Omental fat pad (tissue), 4 donors: ENCODE measurements around the gene PCF11. TPM values are rescaled to one million over a fixed set of nuclear protein-coding genes. Genes with fewer than 3 reads are reported as not detected.
"Not testable (repeated sequence)": the region's sequence is repeated elsewhere in the genome, so short reads cannot be mapped to it uniquely, and the experiment has no call there.

Source experiments
- ATAC-seq: fragments of 150-250 bp; one replicate; pipeline ENCODE4 v1.9.1; 2016; ENCODE audit warnings: mild to moderate bottlenecking, moderate library complexity; ENCODE audit not compliant: low FRiP score
- DNase-seq: peaks from one replicate; pipeline ENCODE4 v3.0.0-alpha.2; 2019; ENCODE audit warnings: low spot score
- CTCF ChIP-seq, 3 donors: fragments of 450-650 bp; IDR thresholded peaks; one replicate each; pipeline ENCODE4 v1.5.1; 2016 to 2017; ENCODE audit warnings: antibody characterized with exemption in 3 of 3, mild to moderate bottlenecking in 3 of 3, moderate library complexity in 2 of 3
- total RNA-seq, 4 donors: library from RNA; depleted of rRNA; stranded (reverse); fragments of >200 nt; gene quantifications; one replicate each; pipeline ENCODE4 v1.1.0, GENCODE V29; 2016

The PCF11 gene
- total RNA-seq, 4 donors from 2014 or later, result 67.2 to 120 (median 96.5) TPM

- ATAC-seq, result no peak
- no peak for DNase-seq
- TF ChIP-seq CTCF (IDR thresholded peaks at IDR 0.05), result no peak
Measured at GRCh38 chr11:83120327-83120726, 36.6 kb upstream of the PCF11 start.

GRCh38 chr11:83122050-83122449 lies 34.9 kb upstream of the PCF11 start:
- no peak for ATAC-seq
- no peak for TF ChIP-seq CTCF (IDR thresholded peaks at IDR 0.05)
- no peak for DNase-seq

- DNase-seq (no peak), ATAC-seq (no peak)
- no peak for TF ChIP-seq CTCF (IDR thresholded peaks at IDR 0.05)
Measured at GRCh38 chr11:83122766-83123165, 34.2 kb upstream of the PCF11 start.

GRCh38 chr11:83124636-83125424 lies 32.1 kb upstream of the PCF11 start:
- no peak for DNase-seq
- TF ChIP-seq CTCF (IDR thresholded peaks at IDR 0.05), result no peak
- ATAC-seq, result no peak

GRCh38 chr11:83125577-83125976 lies 31.4 kb upstream of the PCF11 start:
- DNase-seq, result no peak
- no peak for ATAC-seq
- no peak for TF ChIP-seq CTCF (IDR thresholded peaks at IDR 0.05)

- no peak for TF ChIP-seq CTCF (IDR thresholded peaks at IDR 0.05)
- no peak for DNase-seq
- ATAC-seq, result no peak
Measured at GRCh38 chr11:83127310-83127637, 29.7 kb upstream of the PCF11 start.

- ATAC-seq, result no peak
Measured at GRCh38 chr11:83132191-83132590, 24.7 kb upstream of the PCF11 start.

GRCh38 chr11:83133266-83133665 lies 23.7 kb upstream of the PCF11 start:
- ATAC-seq, DNase-seq: not testable (repeated sequence)

More at GRCh38 chr11:83132191-83132590, 24.7 kb upstream of the PCF11 start:
- TF ChIP-seq CTCF (IDR thresholded peaks at IDR 0.05), result no peak
- no peak for DNase-seq
